ENCODE measurements around the gene RPS6KA2.

RPS6KA2 gene

DNA sequence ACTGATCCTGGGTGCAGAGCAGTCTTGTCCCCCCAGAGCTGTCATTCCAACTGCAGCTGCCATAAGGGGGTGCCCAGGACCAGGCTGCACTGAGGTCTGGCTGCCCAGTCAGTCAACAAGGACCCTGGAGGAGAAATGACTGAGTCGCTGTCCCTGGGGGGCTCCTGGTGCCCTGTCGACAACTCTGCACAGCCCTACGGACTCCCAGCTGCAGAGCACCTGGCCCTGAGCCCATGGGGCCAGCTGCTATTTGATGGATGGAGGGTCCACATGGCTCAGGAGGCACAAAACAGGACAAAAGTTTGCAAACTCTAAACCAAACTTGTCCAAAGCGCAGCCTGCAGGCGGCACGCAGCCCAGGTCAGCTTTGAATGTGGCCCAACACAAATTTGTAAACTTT, 46.3 kb upstream of the RPS6KA2 start:
- no peak for DNase-seq (ENCODE audit: low read depth in 1 of 2, low spot score in 1 of 2)
- Histone ChIP-seq H3K27ac (replicated peaks) (no peak overlapping the region), H3K4me3 (replicated peaks; ENCODE audit: insufficient read depth, low read length) (no peak overlapping the region), H3K27me3 (ENCODE audit: insufficient read depth, poor library complexity, severe bottlenecking) (no peaks in the 10 kb centered on the region)
- no peak for TF ChIP-seq GABPA (IDR thresholded peaks at IDR 0.05; ENCODE audit: low read depth)

DNA sequence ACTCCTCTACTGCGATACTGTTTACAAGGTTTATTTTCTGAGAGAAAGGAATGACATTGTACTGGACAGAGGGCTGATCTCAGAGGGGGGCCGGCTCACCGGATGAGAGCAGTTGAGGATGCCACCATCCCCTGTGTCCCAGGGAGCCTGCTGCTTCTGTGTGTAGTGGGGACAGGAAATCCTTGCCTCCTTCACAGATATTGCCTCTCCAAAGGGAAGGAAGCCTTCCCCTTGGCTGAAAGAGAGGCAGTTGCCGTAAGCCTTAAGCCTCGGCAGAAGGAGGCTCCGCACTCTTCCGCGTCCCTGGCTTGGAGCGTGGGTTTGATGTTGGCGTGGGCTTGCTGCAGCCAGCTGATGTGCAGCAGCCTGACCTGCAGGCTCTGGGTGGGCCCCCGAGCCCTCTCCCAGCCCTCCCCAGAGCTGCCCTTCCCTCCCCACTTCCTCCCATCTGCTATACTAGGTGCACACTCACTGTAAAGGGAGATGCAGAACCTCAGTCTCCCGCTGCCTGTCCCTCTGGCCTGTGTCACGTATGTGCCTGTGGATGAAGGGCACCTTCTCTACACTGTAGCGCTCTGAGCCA, 45.7 kb upstream of the RPS6KA2 start:
- Histone ChIP-seq H3K4me3 (replicated peaks; ENCODE audit: insufficient read depth, low read length) (no peak overlapping the region), H3K27me3 (ENCODE audit: insufficient read depth, poor library complexity, severe bottlenecking) (no peaks in the 10 kb centered on the region), H3K27ac (replicated peaks) (no peak overlapping the region)
- TF ChIP-seq REST (IDR thresholded peaks at IDR 0.05; ENCODE audit: insufficient replicate concordance, low read depth), result no peak
- DNase-seq (ENCODE audit: low read depth in 1 of 2, low spot score in 1 of 2), result no peak

GRCh38 chr6:166672146-166672545, 45.1 kb upstream of the RPS6KA2 start:
- Histone ChIP-seq H3K27ac (replicated peaks) (no peak overlapping the region), H3K27me3 (ENCODE audit: insufficient read depth, poor library complexity, severe bottlenecking) (no peaks in the 10 kb centered on the region), H3K4me3 (replicated peaks; ENCODE audit: insufficient read depth, low read length) (no peak overlapping the region)
- no peak for DNase-seq (ENCODE audit: low read depth in 1 of 2, low spot score in 1 of 2)
- TF ChIP-seq REST (IDR thresholded peaks at IDR 0.05; ENCODE audit: insufficient replicate concordance, low read depth) (no peak), SPI1 (IDR thresholded peaks at IDR 0.05; ENCODE audit: borderline replicate concordance, low read depth) (no peak), POLR2AphosphoS5 (IDR thresholded peaks at IDR 0.05; ENCODE audit: low read depth) (no peak), GABPA (IDR thresholded peaks at IDR 0.05; ENCODE audit: low read depth) (no peak)
- TF ChIP-seq, protein P1, sequence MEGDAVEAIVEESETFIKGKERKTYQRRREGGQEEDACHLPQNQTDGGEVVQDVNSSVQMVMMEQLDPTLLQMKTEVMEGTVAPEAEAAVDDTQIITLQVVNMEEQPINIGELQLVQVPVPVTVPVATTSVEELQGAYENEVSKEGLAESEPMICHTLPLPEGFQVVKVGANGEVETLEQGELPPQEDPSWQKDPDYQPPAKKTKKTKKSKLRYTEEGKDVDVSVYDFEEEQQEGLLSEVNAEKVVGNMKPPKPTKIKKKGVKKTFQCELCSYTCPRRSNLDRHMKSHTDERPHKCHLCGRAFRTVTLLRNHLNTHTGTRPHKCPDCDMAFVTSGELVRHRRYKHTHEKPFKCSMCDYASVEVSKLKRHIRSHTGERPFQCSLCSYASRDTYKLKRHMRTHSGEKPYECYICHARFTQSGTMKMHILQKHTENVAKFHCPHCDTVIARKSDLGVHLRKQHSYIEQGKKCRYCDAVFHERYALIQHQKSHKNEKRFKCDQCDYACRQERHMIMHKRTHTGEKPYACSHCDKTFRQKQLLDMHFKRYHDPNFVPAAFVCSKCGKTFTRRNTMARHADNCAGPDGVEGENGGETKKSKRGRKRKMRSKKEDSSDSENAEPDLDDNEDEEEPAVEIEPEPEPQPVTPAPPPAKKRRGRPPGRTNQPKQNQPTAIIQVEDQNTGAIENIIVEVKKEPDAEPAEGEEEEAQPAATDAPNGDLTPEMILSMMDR (IDR thresholded peaks at IDR 0.05; ENCODE audit: insufficient read depth, low read length), result no peak

- Histone ChIP-seq H3K27me3 (ENCODE audit: insufficient read depth, poor library complexity, severe bottlenecking) (no peaks in the 10 kb centered on the region), H3K4me3 (replicated peaks; ENCODE audit: insufficient read depth, low read length) (no peak overlapping the region), H3K27ac (replicated peaks) (no peak overlapping the region)
- DNase-seq (ENCODE audit: low read depth in 1 of 2, low spot score in 1 of 2), result no peak
- TF ChIP-seq SPI1 (IDR thresholded peaks at IDR 0.05; ENCODE audit: borderline replicate concordance, low read depth), result no peak
- no peak for TF ChIP-seq GABPA (IDR thresholded peaks at IDR 0.05; ENCODE audit: low read depth)
- TF ChIP-seq REST (IDR thresholded peaks at IDR 0.05; ENCODE audit: insufficient replicate concordance, low read depth), result no peak
- no peak for TF ChIP-seq POLR2AphosphoS5 (IDR thresholded peaks at IDR 0.05; ENCODE audit: low read depth)
- TF ChIP-seq, protein P1 (IDR thresholded peaks at IDR 0.05; ENCODE audit: insufficient read depth, low read length), result no peak
Measured at GRCh38 chr6:166671434-166672081, 44.5 kb upstream of the RPS6KA2 start.

Measured in HL-60 (cell line).